ENCODE results near the gene CDYL.

Gene CDYL

DNA sequence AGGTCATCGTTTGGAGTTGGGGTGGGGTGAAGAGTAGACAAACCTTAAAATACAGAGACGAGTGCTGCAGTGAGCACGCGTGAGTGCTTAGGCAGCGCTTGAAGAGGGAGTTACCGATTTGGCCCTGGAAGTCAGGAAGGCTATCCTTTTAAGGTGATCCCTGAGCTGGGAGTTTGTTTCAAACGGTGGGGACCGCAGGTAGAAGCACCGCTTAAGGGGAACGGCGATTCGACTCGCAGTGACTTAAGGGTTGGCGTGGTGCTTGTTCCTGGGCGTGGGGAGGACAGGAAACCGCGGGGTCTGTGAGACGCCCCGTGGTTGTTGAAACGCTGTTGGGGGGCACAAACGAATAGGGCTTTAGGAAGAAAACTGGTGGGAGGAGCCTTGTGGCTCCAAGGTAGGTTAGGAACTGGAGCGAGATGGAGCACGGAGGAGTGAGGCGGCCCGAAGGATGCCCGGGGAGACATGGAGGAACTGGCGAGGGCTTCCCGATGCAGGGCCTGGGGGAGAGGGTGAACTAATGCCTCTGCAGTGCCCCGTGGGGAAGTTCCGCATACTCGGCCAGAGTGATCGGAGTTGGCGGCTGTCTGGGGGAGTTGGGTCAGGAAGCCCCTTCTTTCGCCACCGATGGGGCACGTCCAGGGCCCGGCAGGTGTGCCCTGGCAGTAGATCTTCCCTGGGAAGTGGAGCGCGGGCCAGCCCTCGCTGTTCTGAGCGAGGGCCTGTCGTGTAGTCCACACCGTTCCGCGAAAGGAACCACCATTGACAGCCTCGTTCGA lies 1.3 kb upstream of the CDYL start:
- no peak for DNase-seq (ENCODE audit: low spot score)

DNA sequence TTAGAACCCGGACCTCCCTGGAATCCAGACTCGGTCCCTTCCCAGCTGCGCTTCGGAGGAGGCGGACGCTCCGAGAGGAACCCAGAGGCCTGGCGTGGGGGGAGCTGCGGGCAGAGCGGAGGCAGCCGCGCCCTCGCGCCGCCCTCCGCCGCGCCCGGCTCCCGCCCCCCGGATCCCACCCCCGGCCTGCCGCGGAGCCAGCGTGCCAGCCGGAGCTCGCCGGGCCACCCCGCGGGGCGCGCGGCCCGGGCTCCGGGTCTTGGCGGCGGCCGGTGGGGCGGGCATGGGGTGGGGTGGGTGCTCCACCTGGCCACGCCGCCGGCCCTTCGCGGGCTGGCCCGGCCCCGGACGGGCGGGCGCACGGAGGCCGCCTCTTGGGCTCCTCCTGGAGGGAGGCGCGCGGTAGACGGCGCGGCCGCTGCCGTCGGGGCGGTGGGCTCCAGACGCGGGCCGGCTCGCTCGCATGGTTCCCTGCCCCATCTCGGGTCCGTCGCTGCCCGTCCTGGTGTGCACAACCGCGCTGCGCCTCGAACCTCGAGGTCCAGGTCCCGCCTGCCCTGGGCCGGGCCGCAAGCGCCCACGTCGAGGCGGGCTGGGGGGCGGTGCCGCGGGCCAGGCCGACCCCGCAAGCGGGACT lies 592 bp upstream of the CDYL start:
- DNase-seq (ENCODE audit: low spot score), result peak; percentile 76

GRCh38 chr6:4776493-4777393 lies 539 bp downstream of the CDYL start:
- DNase-seq (ENCODE audit: low spot score), result peak; percentile 25

DNA sequence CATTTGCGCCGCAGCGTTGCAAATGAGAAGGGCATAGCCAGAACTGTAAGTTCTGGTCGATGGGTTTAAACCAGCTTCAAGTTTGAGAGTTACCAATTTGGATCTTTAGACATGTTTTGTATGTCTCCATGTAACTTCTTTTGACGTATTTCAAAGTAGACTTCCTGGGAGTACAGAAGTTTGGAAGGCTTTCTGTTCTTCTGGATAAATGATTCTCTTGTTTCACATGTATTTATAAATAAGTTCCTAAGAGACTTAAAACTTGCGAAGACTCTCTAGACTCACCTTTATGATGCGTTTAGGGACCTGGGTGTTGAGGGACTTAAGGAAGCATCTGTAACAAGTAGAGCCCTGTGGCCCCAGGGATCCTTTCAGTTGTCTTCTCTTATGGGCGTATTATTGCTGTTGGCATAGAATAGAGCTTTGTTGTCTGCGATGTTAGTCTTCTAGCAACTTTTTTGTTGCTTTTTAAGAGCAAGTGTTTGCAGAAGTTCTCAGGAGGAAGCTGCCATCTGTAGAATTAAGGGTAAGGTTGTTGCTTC lies 1.3 kb downstream of the CDYL start:
- DNase-seq (ENCODE audit: low spot score), result no peak

- no peak for DNase-seq (ENCODE audit: low spot score)
These were observed 1.9 kb downstream of the CDYL start for GRCh38 chr6:4778086-4778485.

GRCh38 chr6:4780360-4780812 lies 4.2 kb downstream of the CDYL start:
- no peak for DNase-seq (ENCODE audit: low spot score)

DNA sequence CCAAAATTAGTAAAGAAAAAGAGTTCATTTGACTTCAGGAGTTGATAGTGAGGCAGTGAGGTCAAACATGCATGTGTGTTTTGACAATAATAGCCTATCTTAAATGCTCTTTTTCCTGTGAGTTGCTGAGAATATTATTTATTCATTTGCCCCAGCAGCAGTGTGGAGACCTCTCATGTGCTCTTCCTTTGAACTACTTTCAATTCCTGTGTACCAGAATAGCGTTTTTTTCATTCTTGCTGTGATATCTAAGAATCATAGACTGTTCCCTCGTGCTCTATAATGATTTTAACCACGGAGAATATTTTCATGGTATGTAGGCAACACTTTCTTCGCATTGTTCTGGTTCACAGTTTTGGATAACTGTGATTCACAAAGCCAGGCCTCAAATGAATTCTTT lies 5.2 kb downstream of the CDYL start:
- DNase-seq (ENCODE audit: low spot score), result no peak

DNA sequence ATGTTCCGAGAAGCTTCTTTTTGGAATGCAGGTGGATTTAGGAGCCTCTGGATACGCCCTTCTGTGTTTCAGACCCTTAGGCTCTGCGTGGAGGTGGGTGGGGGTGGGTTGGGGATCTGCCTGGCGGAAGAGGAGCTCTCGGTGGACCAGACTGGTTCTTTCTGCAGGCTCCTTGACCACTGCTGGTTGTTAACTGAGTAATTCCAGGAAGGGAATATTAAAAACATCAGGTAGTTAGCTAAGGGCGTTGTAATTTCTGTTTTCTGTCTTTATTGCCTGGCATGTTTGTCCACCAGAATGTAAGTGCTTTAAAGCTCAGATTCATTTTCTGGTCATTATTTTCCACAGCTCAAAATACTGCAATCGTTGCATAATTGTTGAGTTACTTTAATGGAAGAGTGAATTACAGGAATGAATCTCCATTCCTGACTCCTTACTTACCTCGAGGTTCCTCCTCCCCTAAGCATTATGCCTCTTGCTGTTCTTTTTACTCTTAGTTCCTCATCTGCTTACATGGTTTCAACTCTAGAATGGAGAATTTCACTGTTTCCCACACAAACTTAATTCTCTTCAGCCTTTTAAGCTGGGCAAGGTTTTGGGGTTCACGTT lies 5.9 kb downstream of the CDYL start:
- DNase-seq (ENCODE audit: low spot score), result no peak

GRCh38 chr6:4786996-4787395 lies 10.8 kb downstream of the CDYL start:
- DNase-seq (ENCODE audit: low spot score), result no peak

DNA sequence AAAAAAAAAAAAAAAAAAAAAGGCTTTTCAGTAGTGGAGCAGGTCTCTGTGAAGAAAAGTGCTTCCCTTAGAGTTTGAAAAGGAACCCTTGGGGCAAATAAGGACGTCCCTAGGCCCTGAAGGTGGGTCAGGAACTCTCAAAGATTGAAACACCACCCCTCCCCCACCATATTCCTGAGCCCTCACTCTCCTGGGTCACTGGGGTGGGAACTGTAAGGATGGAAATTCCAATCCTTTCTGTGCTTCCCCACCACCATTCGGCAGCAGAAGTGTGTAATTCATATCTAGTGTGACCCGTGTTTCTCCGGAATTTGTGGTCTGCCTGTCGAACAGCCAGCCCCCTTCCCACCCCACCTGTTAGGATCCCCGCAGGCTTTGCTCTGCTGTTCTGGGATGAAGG lies 12.3 kb downstream of the CDYL start:
- no peak for DNase-seq (ENCODE audit: low spot score)

DNA sequence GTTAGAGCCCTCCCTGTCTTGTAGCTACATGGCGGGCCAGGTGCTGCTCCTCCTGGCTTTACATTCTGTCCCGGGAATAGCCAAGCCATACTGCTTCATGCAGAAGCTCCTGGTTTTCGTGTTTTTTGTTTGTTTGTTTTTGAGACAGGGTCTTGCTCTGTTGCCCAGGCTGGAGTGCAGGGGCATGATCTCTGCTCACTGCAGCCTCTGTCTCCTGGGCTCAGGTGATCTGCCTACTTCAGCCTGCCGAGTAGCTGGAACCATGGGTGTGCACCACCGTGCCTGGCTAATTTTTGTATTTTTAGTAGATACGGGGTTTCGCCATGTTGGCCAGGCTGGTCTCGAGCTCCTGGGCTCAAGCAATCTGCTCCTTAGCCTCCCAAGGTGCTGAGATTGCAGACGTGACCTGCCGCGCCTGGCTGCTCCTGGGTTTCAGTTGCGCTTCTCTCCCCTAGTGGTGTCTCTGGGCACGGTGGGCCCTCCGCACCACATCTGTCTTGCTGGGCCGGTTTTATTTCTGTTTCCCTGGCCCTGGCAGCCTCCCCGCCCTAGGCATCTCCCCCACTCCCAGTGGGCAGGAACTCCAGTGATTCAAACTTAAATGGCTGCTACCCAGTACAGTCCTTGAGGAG lies 12.9 kb downstream of the CDYL start:
- no peak for DNase-seq (ENCODE audit: low spot score)

DNA sequence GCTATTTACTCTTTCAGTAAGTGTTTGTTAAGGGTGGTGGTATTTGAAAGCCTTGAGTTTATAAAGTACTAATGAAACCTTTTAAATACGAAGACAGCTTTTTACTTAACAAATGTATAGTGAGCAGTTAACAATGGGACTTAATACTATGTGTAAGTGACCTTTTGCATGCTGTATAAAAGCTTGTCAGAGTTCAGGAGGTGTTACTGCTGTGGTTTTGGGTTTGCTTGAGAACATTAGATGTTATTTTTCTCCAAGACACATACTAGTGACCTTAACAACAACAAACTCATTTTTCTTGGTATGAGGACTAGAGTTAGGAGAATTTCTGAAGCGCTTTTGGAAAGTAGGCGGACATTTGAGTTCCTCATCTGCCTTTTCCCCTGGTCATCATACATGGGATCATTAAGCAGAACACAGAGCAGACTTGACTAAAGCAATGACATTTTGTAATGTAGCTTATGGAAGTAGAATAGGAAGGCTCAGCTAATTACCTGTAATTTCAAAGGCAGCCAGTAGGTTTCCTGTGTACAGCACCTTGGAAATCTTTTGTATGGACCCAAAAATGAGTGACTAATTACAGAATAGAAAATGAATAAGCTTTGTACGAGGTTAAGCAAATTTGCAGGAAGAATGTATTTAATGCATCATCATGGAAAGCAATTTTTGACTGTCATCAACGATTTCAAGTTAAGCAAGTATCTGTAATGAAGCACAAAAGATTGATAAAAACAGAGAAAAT lies 14.1 kb downstream of the CDYL start:
- no peak for DNase-seq (ENCODE audit: low spot score)

GRCh38 chr6:4794140-4794707 lies 18.0 kb downstream of the CDYL start:
- DNase-seq (ENCODE audit: low spot score), result no peak

DNA sequence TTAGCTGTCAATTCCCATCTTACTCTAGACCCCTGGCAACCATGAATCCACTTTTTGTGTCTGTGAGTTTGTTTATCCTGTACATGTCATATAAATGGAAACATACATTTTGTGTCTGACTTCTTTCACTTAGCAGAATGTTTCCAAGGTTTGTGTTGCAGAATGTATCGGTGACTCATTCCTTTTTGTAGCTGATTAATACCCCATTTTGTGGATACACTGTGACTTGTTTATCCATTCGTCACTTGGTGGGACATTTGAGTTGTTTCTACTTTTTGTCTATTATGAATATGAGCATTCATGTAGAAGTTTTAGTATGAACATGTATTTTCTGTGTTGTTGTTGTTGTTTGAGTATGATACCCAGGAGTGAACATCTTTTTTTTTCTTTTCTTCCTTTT lies 21.4 kb downstream of the CDYL start:
- no peak for DNase-seq (ENCODE audit: low spot score)

DNA sequence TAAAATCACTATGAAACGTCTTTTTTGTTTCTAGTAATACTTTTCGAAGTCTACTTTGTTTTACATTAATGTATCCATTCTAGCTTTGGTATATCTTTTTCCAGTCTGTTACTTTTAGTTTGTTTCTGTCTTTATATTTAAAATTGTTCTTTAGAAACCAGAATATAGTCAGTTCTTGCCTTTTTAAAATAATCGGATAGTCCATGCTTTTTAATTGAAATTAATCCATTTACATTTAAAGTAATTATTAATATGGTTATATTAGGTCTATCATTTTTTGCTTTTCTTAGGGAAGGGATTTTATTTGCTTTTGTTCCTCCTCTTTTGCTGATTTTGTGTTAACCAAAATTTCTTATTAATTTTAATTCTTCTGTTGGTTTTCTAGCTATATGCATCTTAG lies 23.7 kb downstream of the CDYL start:
- DNase-seq (ENCODE audit: low spot score), result no peak

DNA sequence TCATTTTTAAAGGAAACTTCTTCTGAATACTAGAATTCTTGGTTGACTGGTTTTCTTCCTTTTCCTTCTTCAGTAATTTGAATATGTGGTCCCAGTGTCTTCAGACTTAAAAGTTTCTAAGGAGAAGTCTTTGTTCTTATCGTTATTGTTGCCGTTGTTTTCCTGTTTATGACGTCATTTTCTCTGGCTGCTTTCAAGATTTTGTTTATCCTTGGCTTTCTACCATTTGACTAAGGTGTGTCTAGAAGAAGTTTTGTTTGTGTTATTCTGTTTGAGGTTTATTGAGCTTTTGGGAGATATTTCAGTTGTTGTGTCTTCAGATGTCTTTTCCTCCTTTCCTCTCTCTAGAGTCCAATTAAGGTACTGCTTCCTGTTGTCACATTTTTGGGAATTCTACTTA lies 24.5 kb downstream of the CDYL start:
- no peak for DNase-seq (ENCODE audit: low spot score)

GRCh38 chr6:4801491-4802110 lies 25.4 kb downstream of the CDYL start:
- no peak for DNase-seq (ENCODE audit: low spot score)

DNA sequence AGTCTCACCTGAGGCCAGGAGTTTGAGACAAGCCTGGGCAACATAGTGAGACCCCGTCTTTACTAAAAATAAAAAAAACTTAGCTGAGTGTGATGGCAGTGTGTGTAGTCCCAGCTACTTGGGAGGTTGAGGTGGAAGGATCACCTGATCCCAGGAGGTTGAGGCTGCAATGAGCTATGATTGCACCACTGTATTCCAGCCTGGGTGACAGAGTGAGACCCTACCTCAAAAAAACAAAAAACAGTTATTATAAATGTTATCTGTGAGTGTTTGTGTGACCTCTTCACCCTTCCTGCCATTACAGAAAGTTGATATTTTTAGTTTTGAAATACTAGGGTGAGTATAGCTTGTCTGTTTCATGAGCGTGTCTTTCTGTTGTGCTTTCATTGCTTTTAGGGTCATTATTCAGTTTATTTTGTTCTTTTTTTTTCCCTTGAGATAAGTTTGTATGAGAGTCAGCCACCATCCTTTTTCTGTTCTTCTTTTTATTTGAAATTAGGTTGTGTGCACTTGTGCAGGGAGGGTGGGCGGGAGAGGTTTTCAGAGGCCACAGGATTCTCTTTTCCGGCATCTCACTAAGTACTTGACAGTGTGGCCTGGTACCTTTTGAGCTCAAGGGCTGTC lies 26.2 kb downstream of the CDYL start:
- no peak for DNase-seq (ENCODE audit: low spot score)

GRCh38 chr6:4803343-4803744 lies 27.1 kb downstream of the CDYL start:
- no peak for DNase-seq (ENCODE audit: low spot score)

- peak; percentile 57 for DNase-seq (ENCODE audit: low spot score)
These were observed 27.9 kb downstream of the CDYL start for GRCh38 chr6:4804095-4804494.
